KOPT-K1 (cell line): ENCODE data around the gene DSG3.

ENCODE experiments used
- H3K27ac ChIP-seq: fragments of 200-600 bp; sonication (generic); 2 replicates; pipeline ENCODE4 v1.5.1; 2016; ENCODE audit warnings: antibody characterized with exemption, mild to moderate bottlenecking, low read depth, low read length; ENCODE audit not compliant: poor library complexity, severe bottlenecking
- H3K36me3 ChIP-seq: fragments of 200-600 bp; sonication (generic); 2 replicates; pipeline ENCODE4 v1.5.1; 2017; ENCODE audit warnings: antibody characterized with exemption, mild to moderate bottlenecking, low read length, moderate library complexity; ENCODE audit not compliant: insufficient read depth
- H3K9me3 ChIP-seq: fragments of 200-600 bp; sonication (generic); 2 replicates; pipeline ENCODE4 v1.5.1; 2017; ENCODE audit warnings: antibody characterized with exemption, low read length, mild to moderate bottlenecking; ENCODE audit not compliant: insufficient read depth, poor library complexity, severe bottlenecking

The DSG3 gene

DNA sequence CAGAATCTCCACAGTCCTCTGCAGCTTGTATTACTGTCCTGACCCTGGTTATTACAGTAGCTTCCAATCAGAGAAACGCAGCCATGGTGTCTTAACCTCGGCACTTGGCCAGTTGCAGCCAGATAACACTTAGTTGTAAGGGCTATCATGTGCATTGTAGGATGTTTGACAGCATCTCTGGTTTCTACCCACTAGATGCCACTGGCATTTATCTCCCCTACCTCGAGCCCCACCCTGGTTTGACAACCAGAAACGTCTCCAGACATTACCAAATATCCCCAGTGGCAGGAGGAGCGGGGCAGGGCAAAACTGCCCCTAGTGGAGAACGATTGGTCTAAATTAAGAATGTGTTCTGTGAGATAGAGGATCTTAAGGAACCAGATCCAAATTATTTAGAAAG, 63.6 kb downstream of the DSG3 start:
- Histone ChIP-seq H3K36me3 (no peaks in the 10 kb centered on the region), H3K27ac (no peak overlapping the region), H3K9me3 (no peaks in the 10 kb centered on the region)

DNA sequence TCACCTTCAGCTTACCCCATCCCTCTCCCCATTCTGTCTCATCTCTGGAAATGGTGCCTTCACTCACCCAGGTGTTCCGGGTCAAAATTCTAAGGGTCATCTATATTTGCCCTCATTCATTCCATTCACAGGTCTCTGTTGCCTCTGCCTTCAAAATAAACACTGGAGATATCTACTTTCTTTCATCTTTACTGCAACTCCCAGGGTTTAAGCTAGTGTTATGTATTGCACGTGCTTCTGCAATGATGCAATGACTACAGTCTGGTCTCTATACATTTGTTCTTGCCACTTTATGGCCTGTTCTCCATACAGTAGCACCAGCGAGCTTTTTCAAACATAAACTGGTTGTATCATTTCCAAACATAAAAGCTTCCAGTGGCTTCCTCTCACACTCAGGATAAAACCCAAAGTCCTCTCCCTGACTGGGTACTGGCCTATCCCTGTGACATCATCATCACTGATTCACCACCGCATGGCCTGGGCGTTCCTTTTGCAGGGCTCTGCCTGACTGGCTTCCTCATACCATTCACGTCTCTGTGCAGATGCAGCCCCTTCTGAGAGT, 64.7 kb downstream of the DSG3 start:
- Histone ChIP-seq H3K9me3 (no peaks in the 10 kb centered on the region), H3K36me3 (no peaks in the 10 kb centered on the region), H3K27ac (no peak overlapping the region)

DNA sequence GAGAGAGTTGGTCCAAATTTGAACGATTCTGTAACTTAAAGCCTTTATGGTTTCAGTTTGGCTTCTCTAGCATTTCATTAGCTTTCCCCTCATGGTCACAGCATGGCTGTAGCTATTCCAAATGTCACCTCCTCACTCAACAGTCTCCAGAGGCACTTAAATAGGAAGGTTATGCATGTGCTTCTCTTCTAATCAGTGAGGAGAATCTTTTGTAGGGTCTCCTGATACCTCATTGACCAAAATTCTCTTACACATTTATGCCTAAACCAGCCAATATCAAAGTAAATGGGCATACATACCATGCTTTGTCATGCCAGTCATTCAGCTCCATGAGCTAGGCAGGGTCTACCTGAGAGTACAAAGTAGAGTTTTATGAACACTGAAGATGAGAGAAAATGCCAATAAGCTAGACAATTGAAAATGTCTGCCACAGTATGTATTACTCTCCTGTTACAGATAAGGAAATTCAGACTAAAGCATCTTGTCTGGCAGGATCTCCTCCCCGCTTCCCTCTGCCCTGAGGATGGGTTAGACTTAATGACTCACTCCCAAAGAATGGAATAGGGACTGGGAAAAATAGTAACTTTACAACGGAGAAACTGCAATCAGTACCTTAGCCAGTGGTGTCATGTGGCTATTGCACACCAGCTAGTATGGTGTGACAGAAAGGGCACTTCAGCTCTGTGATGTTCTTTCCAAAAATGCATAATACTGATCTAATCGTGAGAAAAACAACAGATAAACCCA, 65.8 kb downstream of the DSG3 start:
- Histone ChIP-seq H3K27ac (no peak overlapping the region), H3K9me3 (no peaks in the 10 kb centered on the region), H3K36me3 (no peaks in the 10 kb centered on the region)

DNA sequence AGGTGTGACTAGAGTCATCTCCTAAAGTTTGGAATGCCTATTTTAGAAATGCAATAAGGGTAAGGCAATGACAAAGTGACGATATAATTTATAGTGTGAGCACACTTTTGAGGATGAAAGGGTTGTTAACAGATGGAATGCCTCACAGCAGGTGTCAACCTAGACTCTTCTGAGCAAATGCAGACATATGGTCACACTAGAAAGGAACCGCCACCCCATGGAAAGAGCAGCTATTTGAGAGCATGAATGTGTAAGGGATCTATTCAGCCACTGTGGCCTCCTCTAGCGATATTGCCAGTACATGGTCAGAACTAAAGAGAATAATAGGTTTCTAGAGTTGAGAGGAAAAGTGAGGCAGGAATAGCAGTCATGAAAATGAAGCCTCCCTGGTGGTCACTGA, 68.9 kb downstream of the DSG3 start:
- no peaks in the 10 kb centered on the region for H3K36me3 ChIP-seq
- H3K27ac ChIP-seq: no peak overlapping the region
- no peaks in the 10 kb centered on the region for H3K9me3 ChIP-seq

DNA sequence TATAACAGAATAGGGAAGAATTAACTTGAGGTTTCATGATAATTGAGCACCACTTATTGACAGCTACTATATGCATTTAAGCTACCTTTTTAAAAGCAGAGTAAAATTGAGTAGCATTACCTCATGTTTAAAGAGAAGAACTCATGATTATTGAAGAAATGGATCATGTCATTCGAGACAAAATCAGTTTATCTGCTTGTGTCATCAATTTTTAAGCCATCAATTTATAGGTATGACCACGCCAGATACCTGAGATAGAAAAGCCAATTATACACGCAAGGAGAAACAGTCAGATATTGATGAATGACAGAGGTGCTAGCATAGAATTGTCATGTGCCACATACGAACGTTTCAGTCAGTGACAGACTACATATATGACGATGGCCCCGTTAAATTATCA, 78.8 kb downstream of the DSG3 start:
- Histone ChIP-seq H3K27ac (no peak overlapping the region), H3K36me3 (no peaks in the 10 kb centered on the region), H3K9me3 (no peaks in the 10 kb centered on the region)
